ENCODE measurements around the gene KRT6A. TPM values are rescaled to one million over a fixed set of nuclear protein-coding genes. Genes with fewer than 3 reads are reported as not detected.

Gene KRT6A
- total and polyA plus RNA-seq, 10 of the 15 experiments (the other 5 are each of a cell fraction or from before 2014, with no cell fraction given): 0.96 TPM; not detected in 9

GRCh38 chr12:52496590-52497071 is 3.6 kb upstream of the KRT6A start:
- no peak for ATAC-seq
- H3K79me2 ChIP-seq (ENCODE audit: control insufficient read depth, insufficient read depth, low read length): no peaks in the 10 kb centered on the region
- RAD21 ChIA-PET (ENCODE audit: unreplicated experiment): no interaction called here
- no peak for TF ChIP-seq PML (IDR thresholded peaks at IDR 0.05; ENCODE audit: low read length)
- TF ChIP-seq ESRRA (IDR thresholded peaks at IDR 0.05; ENCODE audit: low read length): no peak
- no peak for TF ChIP-seq EGR1 (IDR thresholded peaks at IDR 0.05; ENCODE audit: borderline replicate concordance in 1 of 2, low read depth in 2 of 2, low read length in 2 of 2)
- no peak for TF ChIP-seq BCL11A (IDR thresholded peaks at IDR 0.05; ENCODE audit: low read depth, low read length)
- no peak for TF ChIP-seq CBX3 (IDR thresholded peaks at IDR 0.05; ENCODE audit: borderline replicate concordance, low read depth)
- no peak for TF ChIP-seq RELA (IDR thresholded peaks at IDR 0.05; ENCODE audit: borderline replicate concordance, partially characterized antibody)
- TF ChIP-seq ASH2L (IDR thresholded peaks at IDR 0.05; ENCODE audit: borderline replicate concordance, low read depth): no peak
- H3K9ac ChIP-seq (ENCODE audit: control insufficient read depth, insufficient read depth, low read length): no peak overlapping the region
- no peaks in the 10 kb centered on the region for H3K9me3 ChIP-seq (replicated peaks; ENCODE audit: control insufficient read depth, insufficient read depth, low read length)
- no peak overlapping the region for H3K4me2 ChIP-seq (ENCODE audit: control insufficient read depth, insufficient read depth)
- H3K4me3 ChIP-seq: no peak overlapping the region
- H3K36me3 ChIP-seq (ENCODE audit: control insufficient read depth in 2 of 2, insufficient read depth in 2 of 2, low read length in 1 of 2): no peaks in the 10 kb centered on the region
- CTCF ChIA-PET: no interaction called here
- no peak overlapping the region for H3K27ac ChIP-seq (ENCODE audit: control insufficient read depth, insufficient read depth)
- H4K20me1 ChIP-seq (ENCODE audit: control insufficient read depth, insufficient read depth): no peaks in the 10 kb centered on the region
- no peak overlapping the region for H2AFZ ChIP-seq (ENCODE audit: control insufficient read depth, low read depth, low read length)
- no peaks in the 10 kb centered on the region for H3K4me1 ChIP-seq (ENCODE audit: control insufficient read depth, insufficient read depth, low read length)
- intact Hi-C loops (cut with micrococcal nuclease; ENCODE audit: unreplicated experiment) (no loop called here), in situ Hi-C loops (cut with MboI) (no loop called here)
- POLR2A ChIA-PET: no interaction called here
- FAIRE-seq: no peak
- WGBS (ENCODE audit: insufficient coverage, insufficient replicate concordance, low lambda C conversion rate, missing lambda C conversion rate): 5% methylated on average over 4 of the region's 4 CpGs
- peaks cover 0 to 6% of the 10 kb centered on the region in 2 experiments; a peak in 2 of 4 replicates for H3K27me3 ChIP-seq (replicated peaks in 1 of 2; ENCODE audit: control insufficient read depth in 2 of 2, insufficient read depth in 2 of 2, low read length in 1 of 2)
- BruUV-seq (replicated peaks): no TSS peak
- SMC1A ChIA-PET (ENCODE audit: uncharacterized antibody, unreplicated experiment): no interaction called here
- DNase-seq (ENCODE audit: low read depth, low spot score): no peak

- TF ChIP-seq ATF7 (IDR thresholded peaks at IDR 0.05; ENCODE audit: low read depth) (no peak), ZNF384 (IDR thresholded peaks at IDR 0.05; ENCODE audit: borderline replicate concordance, low read depth, low read length) (no peak), MYB (IDR thresholded peaks at IDR 0.05; ENCODE audit: borderline replicate concordance, low read depth, low read length) (no peak), TCF12 (IDR thresholded peaks at IDR 0.05; ENCODE audit: low read depth, low read length) (no peak), ZNF207 (IDR thresholded peaks at IDR 0.05; ENCODE audit: borderline replicate concordance) (no peak), EP300 (IDR thresholded peaks at IDR 0.05; ENCODE audit: borderline replicate concordance in 1 of 2, control insufficient read depth in 1 of 2, low read depth in 2 of 2, low read length in 2 of 2) (no peak), ELK1 (IDR thresholded peaks at IDR 0.05; ENCODE audit: low read depth, low read length) (no peak), CBFB (IDR thresholded peaks at IDR 0.05; ENCODE audit: low read depth) (no peak), EGR1 (IDR thresholded peaks at IDR 0.05; ENCODE audit: borderline replicate concordance in 1 of 2, low read depth in 2 of 2, low read length in 2 of 2) (no peak), MEF2B (IDR thresholded peaks at IDR 0.05; ENCODE audit: partially characterized antibody, poor library complexity, severe bottlenecking) (no peak), PAX8 (IDR thresholded peaks at IDR 0.05) (no peak), SUPT20H (IDR thresholded peaks at IDR 0.05; ENCODE audit: borderline replicate concordance, control insufficient read depth, low read depth, low read length) (no peak), YBX1 (IDR thresholded peaks at IDR 0.05) (no peak)
- BruUV-seq (replicated peaks): no TSS peak
- no peak for FAIRE-seq
- ChIA-PET POLR2A (no interaction called here), CTCF (no interaction called here), SMC1A (ENCODE audit: uncharacterized antibody, unreplicated experiment) (no interaction called here), RAD21 (ENCODE audit: unreplicated experiment) (no interaction called here)
- no peaks in the 10 kb centered on the region for H4K20me1 ChIP-seq (ENCODE audit: control insufficient read depth, insufficient read depth)
- no peak for ATAC-seq
- H3K36me3 ChIP-seq (ENCODE audit: control insufficient read depth in 2 of 2, insufficient read depth in 2 of 2, low read length in 1 of 2): no peaks in the 10 kb centered on the region
- no peak overlapping the region for H2AFZ ChIP-seq (ENCODE audit: control insufficient read depth, low read depth, low read length)
- H3K27ac ChIP-seq (ENCODE audit: control insufficient read depth, insufficient read depth): no peak overlapping the region
- H3K4me3 ChIP-seq: no peak overlapping the region
- no peaks in the 10 kb centered on the region for H3K79me2 ChIP-seq (ENCODE audit: control insufficient read depth, insufficient read depth, low read length)
- in situ Hi-C loops (cut with MboI): no loop called here
- no peaks in the 10 kb centered on the region for H3K9me3 ChIP-seq (replicated peaks; ENCODE audit: control insufficient read depth, insufficient read depth, low read length)
- intact Hi-C loops (cut with micrococcal nuclease; ENCODE audit: unreplicated experiment): no loop called here
- H3K4me1 ChIP-seq (ENCODE audit: control insufficient read depth, insufficient read depth, low read length): no peaks in the 10 kb centered on the region
- 3% methylated on average over 2 of the region's 2 CpGs for WGBS (ENCODE audit: insufficient coverage, insufficient replicate concordance, low lambda C conversion rate, missing lambda C conversion rate)
- no peak overlapping the region for H3K4me2 ChIP-seq (ENCODE audit: control insufficient read depth, insufficient read depth)
- H3K27me3 ChIP-seq (replicated peaks in 1 of 2; ENCODE audit: control insufficient read depth in 2 of 2, insufficient read depth in 2 of 2, low read length in 1 of 2): peaks cover 0 to 6% of the 10 kb centered on the region in 2 experiments; a peak in 2 of 4 replicates
- DNase-seq (ENCODE audit: low read depth, low spot score): no peak
- H3K9ac ChIP-seq (ENCODE audit: control insufficient read depth, insufficient read depth, low read length): no peak overlapping the region
Observed at GRCh38 chr12:52496054-52496453, 3.0 kb upstream of the KRT6A start.

Measured in GM12878 (cell line).